Trophoblast cell (in vitro differentiated cells and primary cell): Measurements from ENCODE around the gene LLGL2.

Experiments
- DNase-seq, 2 donors: peaks; one replicate each; pipeline ENCODE4 v3.0.0-alpha.2; 2016
- H2AFZ ChIP-seq: 2 replicates; pipeline ENCODE4 v1.6.1; 2013; ENCODE audit warnings: low read length, moderate library complexity, mild to moderate bottlenecking; ENCODE audit not compliant: insufficient read depth, poor library complexity
- H2AK5ac ChIP-seq: 2 replicates; pipeline ENCODE4 v1.6.1; 2013; ENCODE audit warnings: mild to moderate bottlenecking, low read length
- H2BK120ac ChIP-seq: 2 replicates; pipeline ENCODE4 v1.6.1; 2013; ENCODE audit warnings: low read length, mild to moderate bottlenecking, moderate library complexity; ENCODE audit not compliant: insufficient read depth, poor library complexity
- H2BK12ac ChIP-seq: 2 replicates; pipeline ENCODE4 v1.6.1; 2013; ENCODE audit warnings: mild to moderate bottlenecking, low read length, moderate library complexity
- H2BK5ac ChIP-seq: 2 replicates; pipeline ENCODE4 v1.6.1; 2013; ENCODE audit warnings: low read length, low read depth, moderate library complexity, mild to moderate bottlenecking; ENCODE audit not compliant: poor library complexity
- H3K14ac ChIP-seq: 2 replicates; pipeline ENCODE4 v1.6.1; 2013; ENCODE audit warnings: mild to moderate bottlenecking, low read length
- H3K18ac ChIP-seq: 2 replicates; pipeline ENCODE4 v1.6.1; 2013; ENCODE audit warnings: mild to moderate bottlenecking, low read length
- H3K23ac ChIP-seq: 2 replicates; pipeline ENCODE4 v1.6.1; 2013; ENCODE audit warnings: low read length
- H3K27ac ChIP-seq: 2 replicates; pipeline ENCODE4 v1.5.1; 2013; ENCODE audit warnings: low read depth, mild to moderate bottlenecking, inconsistent platforms, low read length, moderate library complexity
- H3K27me3 ChIP-seq: 2 replicates; pipeline ENCODE4 v1.6.1; 2013; ENCODE audit warnings: inconsistent platforms, mild to moderate bottlenecking, low read length, moderate library complexity; ENCODE audit not compliant: insufficient read depth
- H3K36me3 ChIP-seq, 2 experiments: 1 replicate in 1 of 2; 2 replicates in 1 of 2; pipeline ENCODE4 v1.6.1; 2013; ENCODE audit warnings: low read length in 2 of 2, mild to moderate bottlenecking in 2 of 2, moderate library complexity in 1 of 2; ENCODE audit not compliant: insufficient read depth in 2 of 2, control insufficient read depth in 1 of 2
- H3K4ac ChIP-seq: 2 replicates; pipeline ENCODE4 v1.6.1; 2013; ENCODE audit warnings: low read depth, mild to moderate bottlenecking, low read length, moderate library complexity
- H3K4me1 ChIP-seq, 2 experiments: 1 replicate in 1 of 2; 2 replicates in 1 of 2; pipeline ENCODE4 v1.6.1; 2013; ENCODE audit warnings: low read length in 2 of 2, mild to moderate bottlenecking in 2 of 2, moderate library complexity in 1 of 2; ENCODE audit not compliant: insufficient read depth in 2 of 2, control insufficient read depth in 1 of 2
- H3K4me2 ChIP-seq: 2 replicates; pipeline ENCODE4 v1.6.1; 2013; ENCODE audit warnings: inconsistent platforms, mild to moderate bottlenecking, low read length, moderate library complexity
- H3K4me3 ChIP-seq: 2 replicates; pipeline ENCODE4 v1.5.1; 2013; ENCODE audit warnings: mild to moderate bottlenecking, low read depth, low read length, inconsistent platforms
- H3K79me1 ChIP-seq: one replicate; pipeline ENCODE4 v1.6.1; 2013; ENCODE audit warnings: low read length
- H3K79me2 ChIP-seq: 2 replicates; pipeline ENCODE4 v1.6.1; 2013; ENCODE audit warnings: low read length, mild to moderate bottlenecking; ENCODE audit not compliant: control insufficient read depth, insufficient read depth, poor library complexity
- H3K9ac ChIP-seq: 2 replicates; pipeline ENCODE4 v1.6.1; 2013; ENCODE audit warnings: mild to moderate bottlenecking, low read length
- H3K9me3 ChIP-seq: 2 replicates; pipeline ENCODE4 v1.6.1; 2013; ENCODE audit warnings: low read depth, mild to moderate bottlenecking, control low read depth, inconsistent platforms, low read length; ENCODE audit not compliant: insufficient read depth
- H4K12ac ChIP-seq: 2 replicates; pipeline ENCODE4 v1.6.1; 2013; ENCODE audit warnings: low read depth, mild to moderate bottlenecking, low read length, moderate library complexity
- H4K8ac ChIP-seq: 2 replicates; pipeline ENCODE4 v1.6.1; 2013; ENCODE audit warnings: low read depth, mild to moderate bottlenecking, low read length, moderate library complexity
- H4K91ac ChIP-seq: one replicate; pipeline ENCODE4 v1.6.1; 2013; ENCODE audit warnings: low read depth, mild to moderate bottlenecking, low read length, moderate library complexity
- WGBS: extraction: QIAGEN DNeasy Blood & Tissue Kit; methylation state at CpG from one replicate; pipeline ENCODE4 v1.1.7; 2013; ENCODE audit warnings: missing lambda C conversion rate; ENCODE audit not compliant: insufficient read length, insufficient coverage; ENCODE audit errors: extremely low coverage; 5-methylcytosine and 5-hydroxymethylcytosine counted together

LLGL2 gene

DNA sequence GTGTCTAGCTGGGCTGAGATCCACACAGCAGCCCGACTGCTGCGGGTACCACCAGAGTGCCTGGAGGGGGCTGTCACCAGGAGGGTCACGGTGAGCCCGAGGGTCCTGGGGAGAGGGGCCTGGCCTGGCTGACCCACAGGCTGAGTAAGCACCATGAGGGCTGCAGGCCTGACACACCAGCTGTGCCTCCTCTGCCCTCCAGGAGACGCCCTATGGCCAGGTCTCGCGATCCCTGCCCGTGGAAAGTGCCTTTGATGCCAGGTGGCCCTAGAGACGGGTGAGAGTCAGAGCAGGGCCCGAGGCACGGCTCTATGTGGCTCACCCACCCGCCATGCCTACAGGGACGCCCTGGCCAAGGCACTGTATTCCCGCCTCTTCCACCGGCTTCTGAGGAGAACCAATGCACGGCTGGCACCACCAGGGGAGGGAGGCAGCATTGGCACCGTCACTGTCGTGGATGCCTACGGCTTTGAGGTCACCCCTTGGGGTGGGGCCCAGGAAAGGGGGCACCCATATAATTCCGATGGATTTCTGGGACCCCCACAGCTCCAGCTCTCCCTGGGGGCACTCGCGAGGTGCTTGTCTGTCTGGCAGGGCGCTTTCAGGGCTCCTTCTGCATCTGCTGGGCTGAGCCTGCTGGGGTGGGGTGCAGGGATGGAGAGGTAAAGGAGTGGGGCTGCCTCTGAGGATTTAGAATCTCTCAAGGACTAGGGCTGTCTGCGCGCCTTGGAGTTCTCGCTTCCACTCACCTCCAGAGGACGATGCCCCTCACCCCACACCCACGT, 69.2 kb downstream of the LLGL2 start:
- Histone ChIP-seq H3K18ac (no peak overlapping the region), H3K14ac (no peak overlapping the region), H3K23ac (no peak overlapping the region), H3K4me2 (no peak overlapping the region), H3K27ac (no peak overlapping the region), H2BK120ac (no peak overlapping the region), H3K4ac (no peak overlapping the region), H2AFZ (no peak overlapping the region), H3K4me1 (no peaks in the 10 kb centered on the region), H3K9me3 (no peaks in the 10 kb centered on the region), H3K27me3 (no peaks in the 10 kb centered on the region), H3K9ac (no peak overlapping the region), H2AK5ac (no peak overlapping the region), H3K36me3 (no peaks in the 10 kb centered on the region), H3K4me3 (no peak overlapping the region), H4K91ac (no peak overlapping the region), H3K79me2 (no peaks in the 10 kb centered on the region), H4K12ac (no peak overlapping the region), H3K79me1 (no peaks in the 10 kb centered on the region), H4K8ac (no peak overlapping the region), H2BK12ac (no peak overlapping the region), H2BK5ac (no peak overlapping the region)
- peak; percentile 89 to 96 for DNase-seq
- WGBS: no CpG with 5 or more reads among the region's 28 CpGs

DNA sequence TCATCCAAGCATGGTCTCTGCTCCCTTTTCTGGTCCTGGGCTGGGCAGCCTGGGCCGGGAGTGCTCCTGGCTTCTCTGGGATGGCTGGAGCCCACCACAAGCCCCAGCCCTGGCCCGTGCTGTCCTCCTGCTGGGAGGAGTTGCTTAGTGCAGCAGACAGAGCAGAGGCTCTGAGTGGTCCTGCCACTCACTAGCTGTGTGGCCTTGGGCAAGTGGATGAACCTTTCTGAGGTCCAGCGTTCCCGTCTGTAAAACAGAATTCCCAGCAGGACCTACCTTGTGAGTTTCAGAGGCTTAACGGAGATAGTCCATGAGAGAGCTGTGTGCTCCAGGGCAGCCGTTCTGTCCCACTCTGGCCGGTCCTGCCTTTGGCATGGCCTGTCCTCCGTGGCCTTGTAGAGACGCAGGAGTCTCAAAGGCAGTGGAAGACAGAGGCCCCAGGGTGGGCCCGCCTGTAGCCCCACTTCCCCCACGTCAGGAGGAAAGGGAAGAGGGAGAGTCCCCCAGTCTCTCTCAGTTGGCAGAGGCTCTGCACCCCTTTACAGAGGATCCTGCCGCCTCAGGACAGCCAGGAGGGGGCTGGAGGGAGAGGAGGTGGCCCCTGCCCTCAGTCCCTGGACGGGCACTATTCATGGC, 69.9 kb downstream of the LLGL2 start:
- Histone ChIP-seq H3K14ac (no peak overlapping the region), H3K4me2 (no peak overlapping the region), H3K4me3 (no peak overlapping the region), H4K8ac (no peak overlapping the region), H3K79me1 (no peaks in the 10 kb centered on the region), H3K4ac (no peak overlapping the region), H3K27ac (no peak overlapping the region), H4K91ac (no peak overlapping the region), H3K4me1 (no peaks in the 10 kb centered on the region), H3K18ac (no peak overlapping the region), H2BK12ac (no peak overlapping the region), H3K79me2 (no peaks in the 10 kb centered on the region), H3K23ac (no peak overlapping the region), H3K27me3 (no peaks in the 10 kb centered on the region), H2AK5ac (no peak overlapping the region), H4K12ac (no peak overlapping the region), H3K9ac (no peak overlapping the region), H3K9me3 (no peaks in the 10 kb centered on the region), H2AFZ (no peak overlapping the region), H2BK120ac (no peak overlapping the region), H2BK5ac (no peak overlapping the region), H3K36me3 (no peaks in the 10 kb centered on the region)
- DNase-seq: peak in 1 of 2 donors; percentile 20
- no CpG with 5 or more reads among the region's 13 CpGs for WGBS

- Histone ChIP-seq H4K91ac (no peak overlapping the region), H3K23ac (no peak overlapping the region), H4K8ac (no peak overlapping the region), H3K27me3 (no peaks in the 10 kb centered on the region), H4K12ac (no peak overlapping the region), H2BK120ac (no peak overlapping the region), H2AFZ (no peak overlapping the region), H3K4me1 (no peaks in the 10 kb centered on the region), H3K9ac (no peak overlapping the region), H2BK12ac (no peak overlapping the region), H2AK5ac (no peak overlapping the region), H2BK5ac (no peak overlapping the region), H3K27ac (no peak overlapping the region), H3K14ac (no peak overlapping the region), H3K18ac (no peak overlapping the region), H3K79me2 (no peaks in the 10 kb centered on the region), H3K79me1 (no peaks in the 10 kb centered on the region), H3K9me3 (no peaks in the 10 kb centered on the region), H3K4ac (no peak overlapping the region), H3K4me3 (no peak overlapping the region), H3K36me3 (no peaks in the 10 kb centered on the region), H3K4me2 (no peak overlapping the region)
- DNase-seq: peak in 1 of 2 donors; percentile 31
- no CpG with 5 or more reads among the region's 6 CpGs for WGBS
Measured at GRCh38 chr17:75595920-75596313, 70.4 kb downstream of the LLGL2 start.

GRCh38 chr17:75596320-75597087, 71.0 kb downstream of the LLGL2 start:
- Histone ChIP-seq H3K4me2 (no peak overlapping the region), H3K18ac (no peak overlapping the region), H2AK5ac (no peak overlapping the region), H3K27me3 (no peaks in the 10 kb centered on the region), H3K27ac (no peak overlapping the region), H2BK5ac (no peak overlapping the region), H3K9ac (no peak overlapping the region), H4K8ac (no peak overlapping the region), H4K12ac (no peak overlapping the region), H3K36me3 (no peaks in the 10 kb centered on the region), H2BK120ac (no peak overlapping the region), H3K79me2 (no peaks in the 10 kb centered on the region), H2BK12ac (no peak overlapping the region), H4K91ac (no peak overlapping the region), H3K23ac (no peak overlapping the region), H3K4me3 (no peak overlapping the region), H3K14ac (no peak overlapping the region), H3K9me3 (no peaks in the 10 kb centered on the region), H2AFZ (no peak overlapping the region), H3K79me1 (no peaks in the 10 kb centered on the region), H3K4me1 (no peaks in the 10 kb centered on the region), H3K4ac (no peak overlapping the region)
- no peak for DNase-seq
- no CpG with 5 or more reads among the region's 17 CpGs for WGBS
